ENCODE measurements around the gene NHLH1.

Gene NHLH1

DNA sequence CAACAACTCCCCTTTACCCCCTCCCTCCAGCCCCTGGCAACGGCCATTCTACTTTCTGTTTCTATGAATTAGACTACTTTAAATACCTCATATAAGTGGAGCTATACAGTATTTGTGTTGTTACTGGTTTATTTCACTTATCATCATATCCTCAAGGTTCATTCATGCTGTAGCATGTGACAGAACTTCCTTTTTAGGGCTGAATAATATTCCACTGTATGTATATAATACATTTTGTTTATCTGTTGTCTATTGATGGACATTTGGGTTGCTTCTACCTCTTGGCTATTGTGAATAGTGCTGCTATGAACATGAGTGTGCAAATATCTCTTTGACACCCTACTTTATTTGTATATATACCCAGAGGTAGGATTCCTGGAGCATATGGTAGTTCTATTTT is 2.2 kb downstream of the NHLH1 start:
- no peaks in the 10 kb centered on the region for H3K36me3 ChIP-seq (ENCODE audit: control insufficient read depth in 1 of 2, insufficient read depth in 2 of 2, low read length in 2 of 2)
- H3K9ac ChIP-seq (ENCODE audit: low read length) = no peak overlapping the region
- no peak overlapping the region for H2BK120ac ChIP-seq (ENCODE audit: insufficient read depth, low read length, poor library complexity)
- H3K14ac ChIP-seq (ENCODE audit: low read length) = no peak overlapping the region
- H4K12ac ChIP-seq (ENCODE audit: low read depth, low read length) = no peak overlapping the region
- H3K4me3 ChIP-seq (ENCODE audit: low read depth, low read length) = no peak overlapping the region
- no peak overlapping the region for H3K23ac ChIP-seq (ENCODE audit: low read length)
- H3K27me3 ChIP-seq (ENCODE audit: insufficient read depth, low read length) = no peaks in the 10 kb centered on the region
- H3K79me1 ChIP-seq (ENCODE audit: low read length) = no peaks in the 10 kb centered on the region
- no CpG with 5 or more reads among the region's 1 CpG for WGBS (ENCODE audit: extremely low coverage, insufficient coverage, insufficient read length)
- H2BK12ac ChIP-seq (ENCODE audit: low read length) = no peak overlapping the region
- no peak overlapping the region for H3K18ac ChIP-seq (ENCODE audit: low read length)
- DNase-seq = no peak
- H2BK5ac ChIP-seq (ENCODE audit: low read depth, low read length, poor library complexity) = no peak overlapping the region
- no peak overlapping the region for H3K4me2 ChIP-seq (ENCODE audit: low read length)
- no peak overlapping the region for H3K27ac ChIP-seq (ENCODE audit: low read depth, low read length)
- no peaks in the 10 kb centered on the region for H3K9me3 ChIP-seq (ENCODE audit: insufficient read depth, low read depth, low read length)
- no peaks in the 10 kb centered on the region for H3K79me2 ChIP-seq (ENCODE audit: control insufficient read depth, insufficient read depth, low read length, poor library complexity)
- H2AK5ac ChIP-seq (ENCODE audit: low read length) = no peak overlapping the region
- no peaks in the 10 kb centered on the region for H3K4me1 ChIP-seq (ENCODE audit: control insufficient read depth in 1 of 2, insufficient read depth in 2 of 2, low read length in 2 of 2)
- no peak overlapping the region for H4K91ac ChIP-seq (ENCODE audit: low read depth, low read length)
- H3K4ac ChIP-seq (ENCODE audit: low read depth, low read length) = no peak overlapping the region
- H4K8ac ChIP-seq (ENCODE audit: low read depth, low read length) = no peak overlapping the region
- no peak overlapping the region for H2AFZ ChIP-seq (ENCODE audit: insufficient read depth, low read length, poor library complexity)

DNA sequence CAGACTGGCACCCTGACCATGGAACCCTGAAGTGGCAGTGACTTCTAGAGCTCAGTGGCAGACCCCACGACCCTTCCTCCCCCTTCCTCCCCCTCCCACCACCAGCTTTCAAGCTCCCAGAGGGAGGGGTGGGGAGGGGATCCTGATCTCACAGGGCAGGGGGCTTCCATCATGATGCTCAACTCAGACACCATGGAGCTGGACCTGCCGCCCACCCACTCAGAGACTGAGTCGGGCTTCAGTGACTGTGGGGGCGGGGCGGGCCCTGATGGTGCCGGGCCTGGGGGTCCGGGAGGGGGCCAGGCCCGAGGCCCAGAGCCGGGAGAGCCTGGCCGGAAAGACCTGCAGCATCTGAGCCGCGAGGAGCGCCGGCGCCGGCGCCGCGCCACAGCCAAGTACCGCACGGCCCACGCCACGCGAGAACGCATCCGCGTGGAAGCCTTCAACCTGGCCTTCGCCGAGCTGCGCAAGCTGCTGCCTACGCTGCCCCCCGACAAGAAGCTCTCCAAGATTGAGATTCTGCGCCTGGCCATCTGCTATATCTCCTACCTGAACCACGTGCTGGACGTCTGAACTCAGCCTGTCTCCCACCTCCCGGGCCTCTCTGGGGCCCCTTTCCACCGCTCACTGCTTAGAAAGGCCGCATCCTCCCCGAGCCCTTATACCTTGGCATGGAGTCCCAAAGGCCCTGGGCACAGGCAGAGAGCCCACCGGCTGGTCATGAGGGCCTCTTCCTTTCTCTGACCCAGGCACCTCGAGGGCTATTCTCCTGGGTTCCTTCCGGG is 3.9 kb downstream of the NHLH1 start:
- DNase-seq = no peak
- Histone ChIP-seq H4K12ac (ENCODE audit: low read depth, low read length) (no peak overlapping the region), H2BK5ac (ENCODE audit: low read depth, low read length, poor library complexity) (no peak overlapping the region), H2BK12ac (ENCODE audit: low read length) (no peak overlapping the region), H3K4me1 (ENCODE audit: control insufficient read depth in 1 of 2, insufficient read depth in 2 of 2, low read length in 2 of 2) (peaks cover 0 to 1% of the 10 kb centered on the region in 2 experiments), H3K4me3 (ENCODE audit: low read depth, low read length) (no peak overlapping the region), H2AFZ (ENCODE audit: insufficient read depth, low read length, poor library complexity) (no peak overlapping the region), H3K14ac (ENCODE audit: low read length) (no peak overlapping the region), H3K79me2 (ENCODE audit: control insufficient read depth, insufficient read depth, low read length, poor library complexity) (no peaks in the 10 kb centered on the region), H3K79me1 (ENCODE audit: low read length) (no peaks in the 10 kb centered on the region), H2AK5ac (ENCODE audit: low read length) (no peak overlapping the region), H3K23ac (ENCODE audit: low read length) (no peak overlapping the region), H4K91ac (ENCODE audit: low read depth, low read length) (no peak overlapping the region), H3K36me3 (ENCODE audit: control insufficient read depth in 1 of 2, insufficient read depth in 2 of 2, low read length in 2 of 2) (no peaks in the 10 kb centered on the region), H3K4me2 (ENCODE audit: low read length) (no peak overlapping the region), H3K18ac (ENCODE audit: low read length) (no peak overlapping the region), H3K27me3 (ENCODE audit: insufficient read depth, low read length) (no peaks in the 10 kb centered on the region), H3K27ac (ENCODE audit: low read depth, low read length) (no peak overlapping the region), H2BK120ac (ENCODE audit: insufficient read depth, low read length, poor library complexity) (no peak overlapping the region), H3K4ac (ENCODE audit: low read depth, low read length) (no peak overlapping the region), H3K9ac (ENCODE audit: low read length) (no peak overlapping the region), H4K8ac (ENCODE audit: low read depth, low read length) (no peak overlapping the region), H3K9me3 (ENCODE audit: insufficient read depth, low read depth, low read length) (no peaks in the 10 kb centered on the region)
- no CpG with 5 or more reads among the region's 42 CpGs for WGBS (ENCODE audit: extremely low coverage, insufficient coverage, insufficient read length)

- Histone ChIP-seq H3K14ac (ENCODE audit: low read length) (no peak overlapping the region), H3K9ac (ENCODE audit: low read length) (no peak overlapping the region), H3K4me3 (ENCODE audit: low read depth, low read length) (no peak overlapping the region), H3K27me3 (ENCODE audit: insufficient read depth, low read length) (no peaks in the 10 kb centered on the region), H3K23ac (ENCODE audit: low read length) (no peak overlapping the region), H3K4me1 (ENCODE audit: control insufficient read depth in 1 of 2, insufficient read depth in 2 of 2, low read length in 2 of 2) (peaks cover 3 to 6% of the 10 kb centered on the region in 2 experiments), H4K91ac (ENCODE audit: low read depth, low read length) (no peak overlapping the region), H3K36me3 (ENCODE audit: control insufficient read depth in 1 of 2, insufficient read depth in 2 of 2, low read length in 2 of 2) (no peaks in the 10 kb centered on the region), H4K12ac (ENCODE audit: low read depth, low read length) (no peak overlapping the region), H3K27ac (ENCODE audit: low read depth, low read length) (no peak overlapping the region), H3K4me2 (ENCODE audit: low read length) (no peak overlapping the region), H2AFZ (ENCODE audit: insufficient read depth, low read length, poor library complexity) (no peak overlapping the region), H2AK5ac (ENCODE audit: low read length) (no peak overlapping the region), H3K4ac (ENCODE audit: low read depth, low read length) (no peak overlapping the region), H2BK120ac (ENCODE audit: insufficient read depth, low read length, poor library complexity) (no peak overlapping the region), H3K79me2 (ENCODE audit: control insufficient read depth, insufficient read depth, low read length, poor library complexity) (no peaks in the 10 kb centered on the region), H4K8ac (ENCODE audit: low read depth, low read length) (no peak overlapping the region), H3K9me3 (ENCODE audit: insufficient read depth, low read depth, low read length) (no peaks in the 10 kb centered on the region), H3K18ac (ENCODE audit: low read length) (no peak overlapping the region), H2BK12ac (ENCODE audit: low read length) (no peak overlapping the region), H3K79me1 (ENCODE audit: low read length) (no peaks in the 10 kb centered on the region), H2BK5ac (ENCODE audit: low read depth, low read length, poor library complexity) (no peak overlapping the region)
- DNase-seq = no peak
Measured at GRCh38 chr1:160371346-160371631, 4.4 kb downstream of the NHLH1 start.

DNA sequence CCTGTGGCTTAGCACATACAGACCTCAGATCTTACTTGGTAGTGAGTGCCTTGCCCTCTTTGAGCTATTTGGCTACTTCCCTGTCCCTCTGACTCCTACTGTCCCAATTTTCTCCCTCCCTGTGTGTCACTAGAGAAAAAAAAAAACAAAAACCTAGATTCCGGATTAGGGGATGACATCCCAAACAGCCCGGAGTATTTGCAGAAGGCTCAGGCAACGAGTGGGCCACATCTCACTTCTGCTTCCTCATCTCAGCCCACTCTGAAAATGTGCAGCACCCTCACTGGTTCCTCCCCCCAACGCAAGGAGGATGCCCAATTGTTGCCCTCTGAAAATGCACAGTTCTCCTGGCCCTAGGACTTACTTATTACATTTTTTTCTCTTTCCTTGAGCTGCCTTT is 4.9 kb downstream of the NHLH1 start:
- Histone ChIP-seq H3K4me2 (ENCODE audit: low read length) (no peak overlapping the region), H3K27ac (ENCODE audit: low read depth, low read length) (no peak overlapping the region), H2AFZ (ENCODE audit: insufficient read depth, low read length, poor library complexity) (no peak overlapping the region), H4K8ac (ENCODE audit: low read depth, low read length) (no peak overlapping the region), H4K12ac (ENCODE audit: low read depth, low read length) (no peak overlapping the region), H4K91ac (ENCODE audit: low read depth, low read length) (no peak overlapping the region), H2BK5ac (ENCODE audit: low read depth, low read length, poor library complexity) (no peak overlapping the region), H3K79me2 (ENCODE audit: control insufficient read depth, insufficient read depth, low read length, poor library complexity) (no peaks in the 10 kb centered on the region), H3K14ac (ENCODE audit: low read length) (no peak overlapping the region), H3K36me3 (ENCODE audit: control insufficient read depth in 1 of 2, insufficient read depth in 2 of 2, low read length in 2 of 2) (no peaks in the 10 kb centered on the region), H3K4ac (ENCODE audit: low read depth, low read length) (no peak overlapping the region), H3K4me3 (ENCODE audit: low read depth, low read length) (no peak overlapping the region), H3K9me3 (ENCODE audit: insufficient read depth, low read depth, low read length) (no peaks in the 10 kb centered on the region), H3K27me3 (ENCODE audit: insufficient read depth, low read length) (no peaks in the 10 kb centered on the region), H3K23ac (ENCODE audit: low read length) (no peak overlapping the region), H3K18ac (ENCODE audit: low read length) (no peak overlapping the region), H3K9ac (ENCODE audit: low read length) (no peak overlapping the region), H3K4me1 (ENCODE audit: control insufficient read depth in 1 of 2, insufficient read depth in 2 of 2, low read length in 2 of 2) (peaks cover 4 to 6% of the 10 kb centered on the region in 2 experiments), H2AK5ac (ENCODE audit: low read length) (no peak overlapping the region), H2BK12ac (ENCODE audit: low read length) (no peak overlapping the region), H2BK120ac (ENCODE audit: insufficient read depth, low read length, poor library complexity) (no peak overlapping the region), H3K79me1 (ENCODE audit: low read length) (no peaks in the 10 kb centered on the region)
- WGBS (ENCODE audit: extremely low coverage, insufficient coverage, insufficient read length) = no CpG with 5 or more reads among the region's 4 CpGs
- DNase-seq = no peak
